K562 (cell line): ENCODE data around the gene NRG3. TPM values are rescaled to one million over a fixed set of nuclear protein-coding genes. Genes with fewer than 3 reads are reported as not detected.

Experiments
- KDM5B ChIP-seq: fragments of 200-600 bp; sonication (generic); IDR thresholded peaks from 2 replicates; pipeline ENCODE4 v1.6.1; 2012; ENCODE audit warnings: low read depth, mild to moderate bottlenecking, moderate library complexity, low read length, control low read depth, inconsistent platforms; ENCODE audit not compliant: insufficient replicate concordance
- MED1 ChIP-seq: sonication (generic); formaldehyde crosslinking; IDR thresholded peaks from 2 replicates; pipeline ENCODE4 v1.8.1; 2023; ENCODE audit warnings: missing genetic modification reagents, borderline replicate concordance
- TAF15 ChIP-seq: fragments of 200-400 bp; formaldehyde crosslinking; IDR thresholded peaks from 2 replicates; pipeline ENCODE4 v1.6.1; 2017; ENCODE audit warnings: mild to moderate bottlenecking, low read depth, low read length, moderate library complexity
- polyA plus RNA-seq, 8 experiments: library from polyadenylated mRNA; depleted of rRNA in 4 of 8; stranded (reverse) in 5 of 8; unstranded in 3 of 8; fragments of >200 nt; fragmentation: Nextera tagmentation in 2 of 8; fragmentation: Illumina TruSeq in 1 of 8; extraction: Ambion mirVana in 2 of 8; extraction: Trizol in 1 of 8; gene quantifications; 2 replicates each; pipeline versions ENCODE4 v1.2.1 to v1.2.3, GENCODE V29; 2011 to 2014; ENCODE audit warnings: inconsistent platforms in 1 of 8, missing spikeins in 1 of 8
- small RNA-seq: library from RNA; depleted of rRNA; stranded (forward); fragments of <200 nt; gene quantifications from one replicate; pipeline ENCODE3, GENCODE V24; 2014
- total RNA-seq, 7 experiments: library from RNA; depleted of rRNA in 6 of 7; stranded (reverse); fragments of >200 nt in 6 of 7; fragmentation: Illumina TruSeq in 2 of 7; extraction: Trizol in 2 of 7; gene quantifications; 2 replicates each; pipeline versions ENCODE4 v1.2.1 to v1.2.3, GENCODE V29; 2011 to 2021; ENCODE audit warnings: low replicate concordance in 1 of 7
- TF ChIP-seq, protein P1 (sequence below), 2 experiments: fragments of 450-650 bp; formaldehyde crosslinking in 1 of 2; IDR thresholded peaks; 2 replicates each; pipeline versions ENCODE4 v1.4.0 to v1.6.1; 2014 to 2020; ENCODE audit warnings: mild to moderate bottlenecking in 2 of 2, borderline replicate concordance in 1 of 2, low read depth in 1 of 2
- TF ChIP-seq, protein P2 (sequence below): fragments of 150-350 bp; conservative IDR thresholded peaks from 2 replicates; pipeline ENCODE4 v1.6.1; 2014; ENCODE audit warnings: low read length

NRG3 gene
- total and polyA plus RNA-seq, 9 of the 15 experiments (the other 6 are each of a cell fraction or from before 2014, with no cell fraction given) = not detected

- TF ChIP-seq, protein P1, sequence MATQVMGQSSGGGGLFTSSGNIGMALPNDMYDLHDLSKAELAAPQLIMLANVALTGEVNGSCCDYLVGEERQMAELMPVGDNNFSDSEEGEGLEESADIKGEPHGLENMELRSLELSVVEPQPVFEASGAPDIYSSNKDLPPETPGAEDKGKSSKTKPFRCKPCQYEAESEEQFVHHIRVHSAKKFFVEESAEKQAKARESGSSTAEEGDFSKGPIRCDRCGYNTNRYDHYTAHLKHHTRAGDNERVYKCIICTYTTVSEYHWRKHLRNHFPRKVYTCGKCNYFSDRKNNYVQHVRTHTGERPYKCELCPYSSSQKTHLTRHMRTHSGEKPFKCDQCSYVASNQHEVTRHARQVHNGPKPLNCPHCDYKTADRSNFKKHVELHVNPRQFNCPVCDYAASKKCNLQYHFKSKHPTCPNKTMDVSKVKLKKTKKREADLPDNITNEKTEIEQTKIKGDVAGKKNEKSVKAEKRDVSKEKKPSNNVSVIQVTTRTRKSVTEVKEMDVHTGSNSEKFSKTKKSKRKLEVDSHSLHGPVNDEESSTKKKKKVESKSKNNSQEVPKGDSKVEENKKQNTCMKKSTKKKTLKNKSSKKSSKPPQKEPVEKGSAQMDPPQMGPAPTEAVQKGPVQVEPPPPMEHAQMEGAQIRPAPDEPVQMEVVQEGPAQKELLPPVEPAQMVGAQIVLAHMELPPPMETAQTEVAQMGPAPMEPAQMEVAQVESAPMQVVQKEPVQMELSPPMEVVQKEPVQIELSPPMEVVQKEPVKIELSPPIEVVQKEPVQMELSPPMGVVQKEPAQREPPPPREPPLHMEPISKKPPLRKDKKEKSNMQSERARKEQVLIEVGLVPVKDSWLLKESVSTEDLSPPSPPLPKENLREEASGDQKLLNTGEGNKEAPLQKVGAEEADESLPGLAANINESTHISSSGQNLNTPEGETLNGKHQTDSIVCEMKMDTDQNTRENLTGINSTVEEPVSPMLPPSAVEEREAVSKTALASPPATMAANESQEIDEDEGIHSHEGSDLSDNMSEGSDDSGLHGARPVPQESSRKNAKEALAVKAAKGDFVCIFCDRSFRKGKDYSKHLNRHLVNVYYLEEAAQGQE (IDR thresholded peaks at IDR 0.05; ENCODE audit: borderline replicate concordance) = no peak
- TF ChIP-seq, protein P1 (CRISPR knock-in tag; IDR thresholded peaks at IDR 0.05; ENCODE audit: low read depth) = no peak
- TF ChIP-seq MED1 = no peak
- no peak for TF ChIP-seq TAF15
- TF ChIP-seq KDM5B = no peak
- TF ChIP-seq, protein P2, sequence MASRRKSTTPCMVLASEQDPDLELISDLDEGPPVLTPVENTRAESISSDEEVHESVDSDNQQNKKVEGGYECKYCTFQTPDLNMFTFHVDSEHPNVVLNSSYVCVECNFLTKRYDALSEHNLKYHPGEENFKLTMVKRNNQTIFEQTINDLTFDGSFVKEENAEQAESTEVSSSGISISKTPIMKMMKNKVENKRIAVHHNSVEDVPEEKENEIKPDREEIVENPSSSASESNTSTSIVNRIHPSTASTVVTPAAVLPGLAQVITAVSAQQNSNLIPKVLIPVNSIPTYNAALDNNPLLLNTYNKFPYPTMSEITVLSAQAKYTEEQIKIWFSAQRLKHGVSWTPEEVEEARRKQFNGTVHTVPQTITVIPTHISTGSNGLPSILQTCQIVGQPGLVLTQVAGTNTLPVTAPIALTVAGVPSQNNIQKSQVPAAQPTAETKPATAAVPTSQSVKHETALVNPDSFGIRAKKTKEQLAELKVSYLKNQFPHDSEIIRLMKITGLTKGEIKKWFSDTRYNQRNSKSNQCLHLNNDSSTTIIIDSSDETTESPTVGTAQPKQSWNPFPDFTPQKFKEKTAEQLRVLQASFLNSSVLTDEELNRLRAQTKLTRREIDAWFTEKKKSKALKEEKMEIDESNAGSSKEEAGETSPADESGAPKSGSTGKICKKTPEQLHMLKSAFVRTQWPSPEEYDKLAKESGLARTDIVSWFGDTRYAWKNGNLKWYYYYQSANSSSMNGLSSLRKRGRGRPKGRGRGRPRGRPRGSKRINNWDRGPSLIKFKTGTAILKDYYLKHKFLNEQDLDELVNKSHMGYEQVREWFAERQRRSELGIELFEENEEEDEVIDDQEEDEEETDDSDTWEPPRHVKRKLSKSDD = no peak
- TF ChIP-seq, all 486 proteins: peak for 0
These were observed 1148.7 kb downstream of the NRG3 start (continued) for GRCh38 chr10:83023662-83024061.

Small RNAs within 50 kb of the gene (small RNA-seq; reads per million reads assigned to genes)
- not detected for gene RNU6-441P
